ENCODE results near the gene PPP2R2C.

Gene PPP2R2C

GRCh38 chr4:6425336-6425735 is 47.1 kb downstream of the PPP2R2C start:
- no peak overlapping the region for H2AFZ ChIP-seq
- no peaks in the 10 kb centered on the region for H3K9me3 ChIP-seq (ENCODE audit: control insufficient read depth, low read length)
- H3K36me3 ChIP-seq (ENCODE audit: control insufficient read depth, insufficient read depth, low read length) = no peaks in the 10 kb centered on the region
- H3K9ac ChIP-seq = no peak overlapping the region
- H3K4me1 ChIP-seq = no peaks in the 10 kb centered on the region
- TF ChIP-seq, protein P1, sequence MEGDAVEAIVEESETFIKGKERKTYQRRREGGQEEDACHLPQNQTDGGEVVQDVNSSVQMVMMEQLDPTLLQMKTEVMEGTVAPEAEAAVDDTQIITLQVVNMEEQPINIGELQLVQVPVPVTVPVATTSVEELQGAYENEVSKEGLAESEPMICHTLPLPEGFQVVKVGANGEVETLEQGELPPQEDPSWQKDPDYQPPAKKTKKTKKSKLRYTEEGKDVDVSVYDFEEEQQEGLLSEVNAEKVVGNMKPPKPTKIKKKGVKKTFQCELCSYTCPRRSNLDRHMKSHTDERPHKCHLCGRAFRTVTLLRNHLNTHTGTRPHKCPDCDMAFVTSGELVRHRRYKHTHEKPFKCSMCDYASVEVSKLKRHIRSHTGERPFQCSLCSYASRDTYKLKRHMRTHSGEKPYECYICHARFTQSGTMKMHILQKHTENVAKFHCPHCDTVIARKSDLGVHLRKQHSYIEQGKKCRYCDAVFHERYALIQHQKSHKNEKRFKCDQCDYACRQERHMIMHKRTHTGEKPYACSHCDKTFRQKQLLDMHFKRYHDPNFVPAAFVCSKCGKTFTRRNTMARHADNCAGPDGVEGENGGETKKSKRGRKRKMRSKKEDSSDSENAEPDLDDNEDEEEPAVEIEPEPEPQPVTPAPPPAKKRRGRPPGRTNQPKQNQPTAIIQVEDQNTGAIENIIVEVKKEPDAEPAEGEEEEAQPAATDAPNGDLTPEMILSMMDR (IDR thresholded peaks at IDR 0.05) = no peak
- no peaks in the 10 kb centered on the region for H3K27me3 ChIP-seq (ENCODE audit: control insufficient read depth, insufficient read depth, low read length)
- no peak overlapping the region for H3K27ac ChIP-seq
- no peak overlapping the region for H3K4me2 ChIP-seq (ENCODE audit: low read length)
- H3K4me3 ChIP-seq (ENCODE audit: low read depth, low read length) = no peak overlapping the region
- no peaks in the 10 kb centered on the region for H3K79me2 ChIP-seq

DNA sequence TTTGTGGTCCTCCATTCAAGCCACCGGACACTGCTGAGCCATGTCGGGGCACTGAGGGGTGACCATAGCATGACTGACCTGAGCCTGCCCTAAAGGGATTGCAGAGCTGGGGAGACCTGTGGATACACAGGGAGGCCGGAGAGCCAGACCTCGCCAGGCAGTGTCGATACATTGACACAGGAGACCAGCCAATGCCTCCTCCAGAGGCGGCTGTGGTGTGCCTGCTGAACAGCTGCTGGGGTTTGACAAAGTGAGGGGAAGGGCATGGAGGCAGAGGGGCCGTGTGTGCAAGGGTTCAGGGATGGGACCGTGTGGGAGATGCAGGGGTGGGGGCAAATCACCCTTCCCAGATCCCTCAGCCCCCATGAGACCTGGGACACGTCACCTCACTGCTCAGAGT is 48.0 kb downstream of the PPP2R2C start:
- H3K4me3 ChIP-seq (ENCODE audit: low read depth, low read length) = no peak overlapping the region
- H3K4me2 ChIP-seq (ENCODE audit: low read length) = no peak overlapping the region
- H3K9ac ChIP-seq = no peak overlapping the region
- no peak overlapping the region for H3K27ac ChIP-seq
- TF ChIP-seq, protein P1 (IDR thresholded peaks at IDR 0.05) = no peak
- H3K79me2 ChIP-seq = no peaks in the 10 kb centered on the region
- H3K9me3 ChIP-seq (ENCODE audit: control insufficient read depth, low read length) = no peaks in the 10 kb centered on the region
- no peaks in the 10 kb centered on the region for H3K27me3 ChIP-seq (ENCODE audit: control insufficient read depth, insufficient read depth, low read length)
- no peaks in the 10 kb centered on the region for H3K4me1 ChIP-seq
- no peak overlapping the region for H2AFZ ChIP-seq
- H3K36me3 ChIP-seq (ENCODE audit: control insufficient read depth, insufficient read depth, low read length) = no peaks in the 10 kb centered on the region

DNA sequence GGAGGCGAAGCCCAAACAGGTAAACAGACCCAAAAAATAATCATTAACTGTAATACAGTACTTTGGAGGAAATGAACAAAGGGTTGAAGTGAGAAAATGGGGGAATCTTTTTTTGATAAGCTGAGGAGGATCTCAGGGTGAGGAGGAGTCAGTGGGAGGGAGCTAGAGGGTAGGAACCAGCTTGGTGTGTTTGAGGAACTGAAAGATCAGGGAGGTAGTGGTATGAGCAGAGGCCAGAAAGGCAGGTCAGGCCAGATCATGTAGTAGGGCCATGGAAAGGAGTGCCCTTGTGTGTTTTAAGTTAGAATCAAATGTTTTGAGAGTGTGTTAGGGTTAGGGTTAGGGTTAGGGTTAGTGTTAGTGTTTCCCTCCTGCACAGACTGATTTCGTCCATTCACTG is 48.8 kb downstream of the PPP2R2C start:
- Histone ChIP-seq H3K27me3 (ENCODE audit: control insufficient read depth, insufficient read depth, low read length) (no peaks in the 10 kb centered on the region), H3K4me1 (no peaks in the 10 kb centered on the region), H3K4me3 (ENCODE audit: low read depth, low read length) (no peak overlapping the region), H3K4me2 (ENCODE audit: low read length) (no peak overlapping the region), H3K36me3 (ENCODE audit: control insufficient read depth, insufficient read depth, low read length) (no peaks in the 10 kb centered on the region), H3K9me3 (ENCODE audit: control insufficient read depth, low read length) (no peaks in the 10 kb centered on the region), H3K27ac (no peak overlapping the region), H2AFZ (no peak overlapping the region), H3K9ac (no peak overlapping the region), H3K79me2 (no peaks in the 10 kb centered on the region)
- TF ChIP-seq, protein P1 (IDR thresholded peaks at IDR 0.05) = no peak

- no peak overlapping the region for H3K9ac ChIP-seq
- H3K4me1 ChIP-seq = no peaks in the 10 kb centered on the region
- no peaks in the 10 kb centered on the region for H3K9me3 ChIP-seq (ENCODE audit: control insufficient read depth, low read length)
- no peaks in the 10 kb centered on the region for H3K36me3 ChIP-seq (ENCODE audit: control insufficient read depth, insufficient read depth, low read length)
- no peak overlapping the region for H3K4me3 ChIP-seq (ENCODE audit: low read depth, low read length)
- no peak overlapping the region for H3K4me2 ChIP-seq (ENCODE audit: low read length)
- TF ChIP-seq, protein P1 (IDR thresholded peaks at IDR 0.05) = no peak
- H3K27ac ChIP-seq = no peak overlapping the region
- H3K79me2 ChIP-seq = no peaks in the 10 kb centered on the region
- no peaks in the 10 kb centered on the region for H3K27me3 ChIP-seq (ENCODE audit: control insufficient read depth, insufficient read depth, low read length)
- H2AFZ ChIP-seq = no peak overlapping the region
These were observed 49.5 kb downstream of the PPP2R2C start for GRCh38 chr4:6422866-6423265.

- Histone ChIP-seq H3K9me3 (ENCODE audit: control insufficient read depth, low read length) (no peaks in the 10 kb centered on the region), H3K27ac (no peak overlapping the region), H3K36me3 (ENCODE audit: control insufficient read depth, insufficient read depth, low read length) (no peaks in the 10 kb centered on the region), H3K9ac (no peak overlapping the region), H3K27me3 (ENCODE audit: control insufficient read depth, insufficient read depth, low read length) (no peaks in the 10 kb centered on the region), H2AFZ (no peak overlapping the region), H3K4me1 (no peaks in the 10 kb centered on the region), H3K4me3 (ENCODE audit: low read depth, low read length) (no peak overlapping the region), H3K79me2 (no peaks in the 10 kb centered on the region), H3K4me2 (ENCODE audit: low read length) (no peak overlapping the region)
- TF ChIP-seq, protein P1 (IDR thresholded peaks at IDR 0.05) = no peak
These were observed 50.3 kb downstream of the PPP2R2C start for GRCh38 chr4:6422105-6422504.

Measured in parathyroid adenoma (tissue), 2 donors.